WI38 (cell line): ENCODE results near the gene CADM1.

Source experiments
- H3K4me3 ChIP-seq: 2 replicates; pipeline ENCODE4 v1.5.1; 2011; ENCODE audit warnings: low read depth, mild to moderate bottlenecking, control low read depth, low read length
- CTCF ChIP-seq: IDR thresholded peaks from 2 replicates; pipeline ENCODE4 v1.5.1; 2012; ENCODE audit warnings: low read depth, mild to moderate bottlenecking, control low read depth, low read length

CADM1 gene

GRCh38 chr11:115166820-115167219, 337.4 kb downstream of the CADM1 start:
- no peak overlapping the region for H3K4me3 ChIP-seq
- no peak for TF ChIP-seq CTCF

- TF ChIP-seq CTCF = no peak
- H3K4me3 ChIP-seq = no peak overlapping the region
These were observed 339.4 kb downstream of the CADM1 start for GRCh38 chr11:115164774-115165173.

- no peak overlapping the region for H3K4me3 ChIP-seq
- no peak for TF ChIP-seq CTCF
These were observed 341.3 kb downstream of the CADM1 start for GRCh38 chr11:115162919-115163318.

- no peak overlapping the region for H3K4me3 ChIP-seq
- no peak for TF ChIP-seq CTCF
These were observed 342.3 kb downstream of the CADM1 start for GRCh38 chr11:115161876-115162275.

GRCh38 chr11:115159207-115159606, 345.0 kb downstream of the CADM1 start:
- no peak for TF ChIP-seq CTCF
- no peak overlapping the region for H3K4me3 ChIP-seq

GRCh38 chr11:115158053-115158452, 346.2 kb downstream of the CADM1 start:
- no peak overlapping the region for H3K4me3 ChIP-seq
- TF ChIP-seq CTCF = no peak

GRCh38 chr11:115157247-115157646, 347.0 kb downstream of the CADM1 start:
- TF ChIP-seq CTCF = no peak
- H3K4me3 ChIP-seq = no peak overlapping the region
